HG03342 (cell line): Measurements from ENCODE around the gene LMF1.

ENCODE experiments used
- ATAC-seq: cut with Tn5 transposase; IDR thresholded peaks from one replicate; pipeline ENCODE4 v1.9.1; 2021; ENCODE audit warnings: mild to moderate bottlenecking, moderate library complexity; ENCODE audit not compliant: unreplicated experiment

LMF1 gene

DNA sequence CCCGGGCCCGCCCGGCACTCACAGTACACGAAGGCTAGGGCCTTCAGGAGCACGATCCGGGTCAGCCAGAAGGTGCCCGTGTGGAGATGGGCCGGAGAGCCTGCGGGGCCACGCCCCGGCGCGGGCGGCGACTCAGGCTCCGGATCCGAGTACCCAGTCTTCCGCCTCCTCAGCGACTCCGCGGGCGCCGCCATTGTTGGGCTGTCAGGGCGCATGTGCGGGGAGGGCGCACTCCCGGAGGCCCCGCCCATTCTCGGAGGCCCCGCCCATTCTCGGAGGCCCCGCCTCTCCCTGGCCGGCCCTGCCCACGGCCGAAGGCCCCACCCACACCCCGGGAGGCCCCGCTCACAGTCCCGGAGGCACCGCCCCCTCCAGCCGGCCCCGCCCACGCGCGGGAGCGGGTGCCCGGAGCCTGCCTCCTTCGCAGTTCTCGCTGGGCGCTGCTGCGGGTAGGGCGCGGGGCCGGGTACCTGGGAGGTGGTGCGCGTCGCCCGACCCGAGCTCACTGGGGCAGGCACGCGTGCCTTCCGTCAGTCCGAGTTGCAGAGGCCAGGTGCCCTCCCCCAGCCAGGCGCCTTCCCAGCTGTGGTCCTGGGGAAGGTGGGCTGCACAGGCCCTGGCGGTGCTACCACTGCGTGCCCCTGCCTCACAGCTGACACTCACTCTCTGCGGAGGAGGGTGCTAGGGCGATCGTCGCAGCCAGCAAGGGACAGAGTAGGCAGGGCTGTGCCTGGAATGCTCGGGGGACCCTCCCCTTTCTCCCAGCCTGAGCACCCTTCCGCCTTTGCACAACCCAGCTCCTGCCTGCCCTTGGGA lies at the start of gene LMF1:
LMF1 (minus strand) TSS at position 219 of the 816 bp plus-strand sequence; CDS start at position 215, 4 bp downstream.
- ATAC-seq, result peak; percentile 80

DNA sequence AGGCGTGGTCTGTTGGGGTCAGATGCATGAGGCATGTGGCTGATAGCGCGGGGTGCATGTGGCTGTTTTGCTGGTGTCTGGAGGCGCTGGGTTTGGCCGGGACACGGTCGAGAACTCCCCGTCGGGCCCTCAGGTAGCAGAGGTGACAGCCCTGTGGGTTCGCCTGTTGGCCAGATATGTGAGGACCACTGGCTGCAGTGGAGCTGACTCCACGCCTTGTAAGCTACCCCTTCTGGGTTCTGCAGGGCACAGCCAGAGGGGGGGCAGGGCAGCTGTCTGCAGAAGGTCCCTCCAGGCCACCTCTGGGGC lies 49.3 kb upstream of the LMF1 start:
- no peak for ATAC-seq

DNA sequence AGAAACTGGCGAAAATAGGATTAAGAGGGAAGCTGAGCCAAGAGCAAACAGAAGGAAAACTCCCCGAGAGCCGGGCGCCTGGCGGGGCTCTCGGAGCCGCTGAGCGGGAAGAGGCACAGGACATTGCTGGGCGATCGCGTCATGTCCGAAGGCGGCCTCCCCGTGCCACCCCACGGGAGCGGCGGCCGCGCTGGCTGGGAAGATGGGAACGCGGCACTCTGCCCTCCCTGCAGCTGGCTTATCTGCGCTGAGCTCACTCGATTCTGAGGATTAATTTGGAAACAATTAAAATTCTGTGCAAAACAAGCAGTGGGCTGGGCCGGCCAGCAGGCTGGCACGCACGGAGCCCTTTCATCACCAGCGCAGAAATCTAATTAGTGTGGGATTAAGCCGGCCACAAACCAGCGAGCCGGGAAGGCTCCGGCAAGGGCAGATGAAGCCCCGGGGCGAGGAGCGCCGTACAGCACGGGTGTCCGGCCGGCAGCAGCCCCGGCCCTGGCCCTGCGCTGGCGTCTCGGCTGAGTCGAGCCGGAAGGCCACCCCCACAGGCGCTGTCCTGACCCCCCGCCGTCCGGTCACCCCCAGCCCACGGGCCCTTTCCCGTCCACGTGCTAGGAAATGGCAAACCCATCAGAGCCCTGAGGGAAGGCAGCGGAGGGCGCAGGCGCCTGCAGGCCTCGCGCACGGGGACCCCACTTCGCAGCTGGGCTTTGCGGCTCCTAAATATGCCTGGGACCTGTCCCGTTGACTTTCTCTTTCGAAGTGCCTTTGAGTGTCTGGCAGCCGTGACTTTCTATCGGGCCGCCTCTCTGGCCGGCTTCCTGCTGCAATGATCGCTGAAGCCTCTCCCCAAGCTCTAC lies 48.7 kb upstream of the LMF1 start:
- ATAC-seq, result no peak

DNA sequence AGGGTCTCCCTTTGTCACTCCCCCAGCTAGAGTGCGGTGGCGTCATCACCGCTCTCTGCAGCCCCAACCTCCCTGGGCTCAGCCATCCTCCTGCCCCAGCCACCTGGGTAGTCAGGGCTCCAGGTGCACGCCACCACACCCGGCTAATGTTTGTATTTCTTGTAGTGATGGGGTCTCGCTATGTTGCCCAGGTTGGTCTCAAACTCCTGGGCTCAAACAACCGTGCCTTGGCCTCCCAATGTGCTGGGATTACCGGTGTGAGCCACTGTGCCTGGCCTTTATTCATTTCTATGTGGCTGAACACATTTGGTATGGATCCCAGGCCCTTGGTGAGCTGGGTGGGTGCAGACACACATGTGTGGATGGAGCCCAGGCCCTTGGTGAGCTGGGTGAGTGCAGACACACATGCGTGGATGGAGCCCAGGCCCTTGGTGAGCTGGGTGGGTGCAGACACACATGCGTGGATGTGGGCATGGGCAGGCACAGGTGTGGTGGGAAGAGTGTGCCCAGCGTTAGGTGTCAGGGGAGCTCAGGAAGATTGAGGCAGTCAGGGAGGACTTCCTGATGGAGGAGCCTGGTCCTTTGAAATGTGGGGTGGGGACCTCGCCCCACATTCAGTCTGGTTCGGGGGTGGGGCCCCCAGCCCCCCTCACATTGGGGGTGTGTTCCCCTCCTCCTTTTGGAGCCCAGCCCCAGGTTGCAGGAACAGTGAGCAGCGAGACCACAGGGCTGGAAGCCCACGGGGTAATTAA lies 47.8 kb upstream of the LMF1 start:
- ATAC-seq, result no peak

DNA sequence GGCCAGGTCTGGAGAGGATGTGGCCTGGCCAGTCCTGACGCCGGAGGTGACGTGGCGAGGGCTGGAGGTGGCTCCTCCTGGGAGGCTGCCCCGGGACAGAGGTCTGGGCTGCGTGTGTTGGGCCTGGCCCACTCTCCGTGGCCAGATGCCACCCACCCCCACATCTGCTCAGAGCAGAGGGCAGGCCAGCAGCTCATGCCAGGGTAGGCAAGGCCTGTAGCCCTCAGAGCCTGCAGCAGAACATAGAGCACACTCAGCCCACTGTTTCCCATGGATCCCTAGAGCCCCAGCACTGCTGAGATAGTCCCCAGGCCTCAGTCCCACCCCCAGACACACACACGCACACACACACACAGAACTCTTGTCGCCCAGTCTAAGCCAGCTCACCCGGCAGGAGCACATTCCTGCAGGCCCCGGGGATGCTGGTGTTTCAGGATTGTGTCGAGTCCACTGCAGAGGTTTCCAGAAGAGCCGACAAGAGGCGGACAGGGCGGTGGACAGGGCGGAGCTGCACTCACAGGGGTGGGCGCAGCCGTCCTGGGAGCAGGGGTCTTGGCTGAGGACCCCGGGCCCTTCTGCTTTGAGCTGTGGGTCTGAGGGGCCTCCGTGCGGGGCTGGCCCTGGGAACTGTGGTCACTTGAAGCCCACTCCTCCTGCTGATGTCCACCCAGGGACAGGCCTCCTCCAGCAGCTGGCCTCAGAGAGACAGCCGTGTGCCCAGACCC lies 44.1 kb upstream of the LMF1 start:
- no peak for ATAC-seq

DNA sequence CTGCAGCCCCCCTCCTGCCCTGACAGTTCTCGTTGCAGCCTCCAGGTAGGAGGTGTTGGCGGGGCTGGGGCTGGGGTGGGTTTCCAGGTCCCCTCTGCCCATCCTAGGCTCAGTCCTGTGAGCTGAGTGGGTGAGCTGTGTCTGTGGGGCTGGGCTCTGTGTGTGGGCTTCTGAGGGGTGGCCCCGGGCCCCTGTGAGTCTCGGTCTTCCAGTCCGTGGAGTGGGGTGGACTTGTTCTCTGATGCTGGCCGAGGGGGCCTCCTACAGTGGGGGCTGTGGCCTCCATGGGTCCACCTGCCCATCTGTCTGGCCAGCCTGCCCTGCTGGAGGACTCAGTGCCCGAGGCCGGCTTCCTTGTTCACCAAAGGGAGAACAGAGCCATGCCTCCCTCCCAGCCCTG lies 43.4 kb upstream of the LMF1 start:
- ATAC-seq, result no peak

DNA sequence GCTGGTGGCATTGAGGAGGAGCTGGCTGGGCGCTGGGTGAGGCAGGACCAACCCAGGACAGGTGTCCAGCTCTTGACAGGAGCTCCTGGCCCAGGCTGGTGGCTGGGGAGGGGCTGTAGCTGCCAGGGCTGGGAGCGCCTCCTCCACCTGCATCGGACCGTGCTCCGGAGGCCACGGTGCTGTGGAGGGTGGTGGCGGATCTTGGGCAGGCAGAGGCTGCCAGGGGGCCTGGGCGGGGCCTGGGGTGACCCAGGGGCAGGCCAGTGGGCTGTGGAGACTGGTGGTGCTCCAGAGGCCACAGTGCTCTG lies 42.8 kb upstream of the LMF1 start:
- no peak for ATAC-seq

DNA sequence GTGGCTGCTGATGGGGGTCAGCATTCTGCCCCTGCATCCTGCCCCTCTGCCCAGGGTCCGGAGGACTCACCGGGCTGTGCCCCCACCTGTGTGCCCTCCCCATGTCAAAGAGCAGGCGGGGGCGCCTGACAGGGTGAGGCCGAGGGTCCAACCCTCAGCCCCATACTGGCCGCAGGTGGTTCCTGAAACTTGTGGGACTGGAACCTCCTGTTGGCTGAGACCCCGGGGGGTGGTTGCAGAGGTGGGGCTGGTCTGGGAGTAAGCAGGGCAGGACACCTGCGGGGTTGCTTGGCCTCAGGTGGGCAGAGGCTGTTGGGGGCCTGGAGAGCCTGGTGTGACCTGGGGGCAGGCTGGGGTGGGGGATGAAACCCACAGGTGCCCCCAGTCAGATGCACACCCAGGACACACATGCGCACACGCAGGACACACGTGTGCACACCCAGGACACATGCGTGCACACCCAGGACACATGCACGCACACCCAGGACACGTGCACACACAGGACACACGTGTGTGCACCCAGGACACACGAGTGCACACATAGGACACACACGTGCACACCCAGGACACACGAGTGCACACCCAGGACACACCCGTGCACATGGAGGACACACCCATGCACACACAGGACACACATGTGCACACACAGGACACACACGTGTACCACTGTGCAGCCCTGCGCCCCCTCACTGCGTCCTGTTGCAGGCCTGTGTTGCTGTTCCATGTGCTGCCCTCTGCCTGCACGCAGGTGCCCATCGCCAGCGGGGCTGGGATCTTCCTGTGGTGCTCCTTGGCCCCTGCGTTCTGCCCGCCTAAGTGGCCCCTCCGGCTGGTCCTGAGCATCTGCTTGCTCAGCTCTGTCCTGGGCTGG lies 42.2 kb upstream of the LMF1 start:
- ATAC-seq, result no peak

DNA sequence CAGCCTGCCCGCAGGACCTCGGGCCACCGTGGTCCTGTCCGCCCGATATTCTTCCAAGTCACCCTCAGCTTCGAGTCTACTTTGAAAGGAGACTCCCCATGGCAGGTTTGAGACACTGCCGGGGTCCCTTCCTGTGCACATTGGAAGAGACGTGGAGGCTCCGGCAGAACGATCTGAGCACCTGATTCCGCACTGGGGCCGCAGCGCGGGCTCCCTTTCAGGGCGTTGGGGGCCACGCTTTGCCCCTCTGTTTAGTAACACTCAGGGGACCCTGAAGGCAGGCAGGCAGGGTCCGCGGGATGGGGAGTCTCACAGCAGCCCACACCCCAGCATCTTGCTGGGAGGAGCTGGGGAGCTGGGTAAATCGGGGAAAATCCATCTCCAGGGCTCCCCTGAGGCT lies 41.4 kb upstream of the LMF1 start:
- ATAC-seq, result no peak

DNA sequence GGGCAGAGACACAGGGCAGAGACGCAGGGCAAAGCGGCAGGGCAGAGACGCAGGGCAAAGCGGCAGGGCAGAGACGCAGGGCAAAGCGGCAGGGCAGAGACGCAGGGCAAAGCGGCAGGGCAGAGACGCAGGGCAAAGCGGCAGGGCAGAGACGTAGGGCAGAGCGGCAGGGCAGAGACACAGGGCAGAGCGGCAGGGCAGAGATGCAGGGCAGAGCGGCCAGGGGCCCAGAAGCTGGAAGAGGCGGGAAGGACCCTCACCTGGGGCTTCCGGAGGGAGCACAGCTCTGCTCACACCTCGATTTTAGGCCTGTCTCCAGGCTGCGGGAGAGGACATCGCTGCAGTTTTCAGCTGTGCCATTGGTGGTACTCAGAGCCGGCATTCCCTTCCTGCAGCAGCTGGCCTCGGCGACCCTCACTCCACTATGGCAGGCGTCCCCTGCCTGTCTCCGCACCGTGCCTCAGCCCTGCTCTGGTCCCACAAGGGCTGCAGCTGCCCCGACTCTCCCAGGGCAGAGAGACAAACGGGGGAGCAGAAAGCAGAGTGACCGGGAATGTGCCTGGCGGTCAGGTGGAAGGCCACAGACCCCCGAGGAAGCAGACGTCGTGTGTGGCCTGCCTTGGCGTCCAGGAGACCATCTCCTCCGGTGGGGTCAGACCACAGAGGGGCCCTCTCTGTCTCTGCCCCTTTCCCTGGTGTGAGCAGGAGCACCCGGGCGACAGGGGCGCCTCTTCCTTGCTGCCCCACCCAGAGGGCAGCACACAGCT lies 40.7 kb upstream of the LMF1 start:
- no peak for ATAC-seq

DNA sequence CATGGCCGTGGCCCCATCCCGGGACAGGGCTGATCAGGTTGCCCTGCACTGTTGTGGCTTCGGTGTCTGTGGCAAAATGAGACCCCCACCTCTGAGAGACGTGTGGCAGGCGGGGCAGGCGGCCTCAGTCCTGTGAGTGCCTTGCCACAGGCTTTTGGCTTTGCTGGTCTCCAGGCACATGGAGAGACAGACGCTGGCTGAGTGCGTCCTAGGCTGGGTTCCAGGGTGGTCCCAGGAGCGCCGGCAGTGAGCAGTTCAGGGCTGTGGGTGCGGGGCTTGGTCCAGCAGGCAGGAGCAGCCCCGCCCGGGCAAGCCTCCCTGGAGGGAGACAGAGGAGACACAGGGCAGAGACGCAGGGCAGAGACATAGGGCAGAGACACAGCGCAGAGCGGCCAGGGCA lies 40.0 kb upstream of the LMF1 start:
- no peak for ATAC-seq

DNA sequence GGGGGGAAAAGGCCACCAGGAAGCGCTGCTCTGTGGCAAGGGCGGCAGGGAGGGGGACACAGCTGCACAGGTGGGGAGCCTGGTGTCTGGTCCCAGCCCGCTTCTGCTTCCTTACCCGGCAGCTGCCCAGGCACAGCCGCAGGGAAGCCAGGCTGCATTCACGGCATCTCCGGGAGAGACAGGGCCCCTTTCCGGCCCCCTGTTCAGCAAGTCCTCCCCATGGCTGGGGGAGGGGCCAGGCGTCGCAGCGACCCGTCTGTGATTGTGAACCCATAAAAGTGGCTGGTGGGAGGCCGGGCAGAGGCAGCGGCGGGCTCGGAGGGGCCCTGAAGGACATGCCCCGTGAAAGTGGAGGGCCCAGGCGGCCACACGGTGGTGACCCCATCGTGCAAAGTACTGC lies 39.5 kb upstream of the LMF1 start:
- no peak for ATAC-seq

DNA sequence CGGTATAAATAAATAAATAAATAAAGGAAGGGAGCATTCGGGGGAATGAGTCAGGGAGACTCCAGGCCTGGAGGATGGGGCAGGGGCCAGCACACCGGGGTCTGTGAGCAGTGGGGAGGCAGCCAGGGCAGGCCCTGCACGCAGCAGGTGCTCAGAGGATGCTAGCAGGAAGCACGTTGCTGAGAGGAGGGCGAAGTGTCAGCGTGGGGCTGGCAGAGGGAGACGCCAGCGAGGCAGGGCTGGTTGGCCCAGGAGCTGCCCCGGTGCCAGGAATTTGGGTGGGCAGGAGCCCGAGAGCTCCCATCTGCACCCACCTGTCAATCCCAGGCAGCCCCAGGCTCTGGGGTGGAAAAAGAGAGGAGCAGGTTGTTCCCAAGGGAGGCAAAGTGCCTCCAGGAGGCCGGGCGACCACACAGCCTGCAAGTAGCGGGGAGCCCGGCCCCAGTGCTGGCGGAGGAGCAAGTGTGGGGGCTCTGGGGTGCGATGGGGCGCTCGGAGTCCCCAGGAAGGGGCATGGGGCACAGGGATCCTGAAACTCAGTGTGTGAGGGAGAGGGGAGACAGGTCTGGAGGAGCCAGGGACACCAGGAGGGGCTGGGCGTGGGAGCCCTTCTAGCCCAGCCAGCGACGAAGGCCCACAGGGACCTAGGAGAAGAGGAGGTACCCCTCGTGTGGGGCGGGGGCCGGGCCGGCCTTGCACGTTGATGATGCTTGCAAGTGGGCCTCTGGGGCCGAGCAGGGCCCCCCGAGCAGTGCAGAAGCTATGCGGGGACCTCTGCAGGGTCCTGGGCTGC lies 38.8 kb upstream of the LMF1 start:
- no peak for ATAC-seq

DNA sequence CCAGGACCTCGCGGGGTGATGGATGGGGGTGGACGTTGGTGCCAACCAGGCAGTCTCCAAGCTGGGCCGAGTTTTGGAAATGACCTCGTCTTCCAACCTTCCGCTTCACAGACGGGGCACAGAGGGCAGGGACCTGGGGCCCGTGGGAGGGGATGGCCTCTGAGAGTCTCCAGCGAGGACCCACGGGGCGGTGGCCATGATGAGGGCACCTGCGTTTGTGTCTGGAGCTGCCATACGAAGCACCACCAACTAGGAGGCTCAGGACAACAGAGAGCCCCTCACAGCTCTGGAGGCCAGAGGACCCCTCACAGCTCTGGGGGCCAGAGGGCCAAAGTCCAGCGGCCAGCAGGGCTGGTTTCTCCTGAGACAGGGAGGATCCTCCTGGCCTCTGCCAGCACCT lies 37.3 kb upstream of the LMF1 start:
- no peak for ATAC-seq

DNA sequence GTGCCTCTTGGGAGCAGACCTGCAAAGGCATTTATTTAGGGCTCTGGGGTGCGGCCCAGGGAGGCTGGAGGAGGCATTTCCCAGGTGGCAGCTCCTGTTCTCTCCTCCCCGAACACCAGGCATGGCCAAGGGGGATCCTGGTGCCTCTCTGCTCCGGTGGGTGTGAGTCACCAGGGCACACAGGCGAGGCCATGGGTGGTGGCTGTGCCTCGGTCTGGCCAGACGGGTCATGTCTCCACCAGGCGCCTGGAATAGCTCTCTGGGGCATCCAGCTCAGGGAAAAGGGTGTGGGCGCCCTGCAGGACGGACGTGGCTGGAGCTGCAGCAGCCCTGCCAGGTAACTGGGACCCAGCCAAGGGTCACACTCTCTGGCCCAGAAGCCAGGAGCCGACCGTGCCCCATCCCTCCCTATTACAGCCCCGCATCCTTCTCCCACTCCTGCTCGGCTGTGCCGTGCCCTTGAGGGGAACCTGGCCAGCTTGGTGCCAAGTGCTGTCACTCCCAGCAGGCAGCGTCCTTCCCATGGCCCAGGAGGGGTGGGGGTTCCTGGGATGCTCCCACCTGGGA lies 36.6 kb upstream of the LMF1 start:
- no peak for ATAC-seq

DNA sequence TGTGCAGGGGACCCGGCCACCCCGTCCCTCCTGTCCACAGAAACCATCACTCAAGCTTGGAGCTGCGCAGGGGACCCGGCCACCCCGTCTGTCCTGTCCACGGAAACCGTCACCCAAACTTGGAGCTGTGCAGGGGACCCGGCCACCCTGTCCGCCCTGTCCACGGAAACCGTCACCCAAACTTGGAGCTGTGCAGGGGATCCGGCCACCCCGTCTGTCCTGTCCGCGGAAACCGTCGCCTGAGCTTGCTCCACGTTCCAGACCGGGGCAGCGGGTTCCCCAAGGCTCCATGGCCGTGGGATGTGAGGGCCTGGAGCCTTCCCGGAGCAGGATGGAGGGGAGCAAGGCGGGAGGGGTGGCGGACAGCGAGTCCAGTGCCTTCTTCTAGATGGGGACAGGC lies 36.0 kb upstream of the LMF1 start:
- no peak for ATAC-seq

DNA sequence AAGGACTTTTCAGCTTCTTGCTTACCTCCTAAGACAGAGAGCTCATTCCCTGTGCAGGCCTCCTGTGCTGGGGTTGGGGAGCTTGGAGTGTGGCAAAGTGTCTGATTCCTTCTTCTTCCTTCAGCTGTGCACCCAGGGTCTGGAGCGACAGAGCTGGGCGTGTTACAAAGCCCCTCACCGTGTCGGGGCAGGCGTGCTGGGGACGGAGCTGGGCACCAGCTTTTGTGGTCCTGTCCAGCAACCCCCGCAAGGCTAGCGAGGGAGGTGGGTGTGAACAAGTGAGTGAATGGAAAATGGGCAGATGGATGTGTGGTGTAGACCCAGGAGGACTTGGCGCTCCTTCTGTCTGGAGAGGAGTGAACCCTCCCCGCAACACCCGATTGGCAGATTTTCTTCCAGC lies 34.5 kb upstream of the LMF1 start:
- no peak for ATAC-seq
